ENCODE measurements around the gene RNFT2.

- no peak for TF ChIP-seq POLR2A (IDR thresholded peaks at IDR 0.05)
- TF ChIP-seq CTCF (IDR thresholded peaks at IDR 0.05) = no peak
These were observed 82.0 kb downstream of the RNFT2 start for GRCh38 chr12:116820064-116820656.

Data from esophagus squamous epithelium (tissue), 4 donors.